GM15510 (cell line): ENCODE data around the gene ATP6V0A1.
"Not testable (repeated sequence)": the region's sequence is repeated elsewhere in the genome, so short reads cannot be mapped to it uniquely, and the experiment has no call there.

ENCODE experiments used
- POLR2A ChIP-seq: IDR thresholded peaks from 3 replicates; pipeline ENCODE4 v1.6.1; 2011; ENCODE audit warnings: borderline replicate concordance; ENCODE audit not compliant: insufficient read length; ENCODE audit errors: extremely low read depth

ATP6V0A1 gene

DNA sequence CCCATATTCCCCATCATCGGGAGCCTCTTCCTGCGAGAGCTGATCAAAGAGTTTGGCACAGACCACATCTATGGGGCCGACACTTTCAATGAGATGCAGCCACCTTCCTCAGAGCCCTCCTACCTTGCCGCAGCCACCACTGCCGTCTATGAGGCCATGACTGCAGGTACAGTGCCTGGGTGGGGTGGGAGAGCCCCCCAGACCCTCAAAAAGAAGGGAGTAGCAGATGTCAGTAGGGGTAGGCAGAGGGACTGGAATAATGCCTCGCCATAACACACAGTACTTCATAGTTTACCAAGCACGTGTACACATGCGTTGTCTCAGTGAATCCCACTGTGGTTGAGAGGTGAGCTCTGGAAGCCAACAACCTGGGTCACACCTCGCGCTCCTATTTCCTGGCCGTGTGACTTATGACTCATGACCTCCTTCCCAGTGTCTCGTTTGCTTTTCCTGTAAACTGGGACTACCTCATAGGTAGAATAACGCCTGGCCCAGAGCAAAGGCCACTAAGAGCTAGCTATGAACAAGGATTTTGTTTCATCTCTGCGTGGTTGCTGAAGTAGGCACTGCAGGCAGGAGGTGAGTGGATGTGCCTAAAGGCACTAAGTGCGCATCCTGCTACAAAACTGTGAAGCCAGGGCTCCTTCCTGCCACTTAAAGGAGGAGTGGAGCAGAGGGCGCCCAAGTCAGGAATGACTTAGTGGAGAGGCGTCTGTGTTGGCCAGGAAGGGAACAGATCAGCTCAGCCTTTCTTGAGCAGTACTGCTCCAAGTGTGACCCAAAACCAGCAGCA is 82.6 kb downstream of the ATP6V0A1 start:
- peak; percentile 9 for TF ChIP-seq POLR2A

DNA sequence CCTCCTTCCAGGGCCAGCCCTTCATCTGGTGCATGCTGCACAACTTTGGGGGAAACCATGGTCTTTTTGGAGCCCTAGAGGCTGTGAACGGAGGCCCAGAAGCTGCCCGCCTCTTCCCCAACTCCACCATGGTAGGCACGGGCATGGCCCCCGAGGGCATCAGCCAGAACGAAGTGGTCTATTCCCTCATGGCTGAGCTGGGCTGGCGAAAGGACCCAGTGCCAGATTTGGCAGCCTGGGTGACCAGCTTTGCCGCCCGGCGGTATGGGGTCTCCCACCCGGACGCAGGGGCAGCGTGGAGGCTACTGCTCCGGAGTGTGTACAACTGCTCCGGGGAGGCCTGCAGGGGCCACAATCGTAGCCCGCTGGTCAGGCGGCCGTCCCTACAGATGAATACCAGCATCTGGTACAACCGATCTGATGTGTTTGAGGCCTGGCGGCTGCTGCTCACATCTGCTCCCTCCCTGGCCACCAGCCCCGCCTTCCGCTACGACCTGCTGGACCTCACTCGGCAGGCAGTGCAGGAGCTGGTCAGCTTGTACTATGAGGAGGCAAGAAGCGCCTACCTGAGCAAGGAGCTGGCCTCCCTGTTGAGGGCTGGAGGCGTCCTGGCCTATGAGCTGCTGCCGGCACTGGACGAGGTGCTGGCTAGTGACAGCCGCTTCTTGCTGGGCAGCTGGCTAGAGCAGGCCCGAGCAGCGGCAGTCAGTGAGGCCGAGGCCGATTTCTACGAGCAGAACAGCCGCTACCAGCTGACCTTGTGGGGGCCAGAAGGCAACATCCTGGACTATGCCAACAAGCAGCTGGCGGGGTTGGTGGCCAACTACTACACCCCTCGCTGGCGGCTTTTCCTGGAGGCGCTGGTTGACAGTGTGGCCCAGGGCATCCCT is 84.8 kb downstream of the ATP6V0A1 start:
- no peak for TF ChIP-seq POLR2A

DNA sequence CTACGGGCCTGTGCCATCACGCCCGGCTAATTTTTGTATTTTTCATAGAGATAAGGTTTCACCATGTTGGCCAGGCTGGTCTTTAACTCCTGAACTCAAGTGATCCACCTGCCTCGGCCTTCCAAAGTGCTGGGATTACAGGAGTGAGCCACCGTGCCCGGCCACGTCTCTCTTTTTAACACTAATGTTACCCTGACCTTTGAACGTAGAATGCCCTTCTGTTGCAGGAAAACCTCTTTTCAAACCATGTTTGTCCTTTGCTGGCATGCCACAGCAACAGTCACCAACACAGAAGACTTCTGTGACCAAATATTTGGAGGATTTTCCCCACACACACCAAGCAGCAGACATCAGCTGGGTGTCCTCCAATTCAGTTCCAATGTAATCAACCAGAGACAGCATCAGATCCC is 86.2 kb downstream of the ATP6V0A1 start:
- no peak for TF ChIP-seq POLR2A

DNA sequence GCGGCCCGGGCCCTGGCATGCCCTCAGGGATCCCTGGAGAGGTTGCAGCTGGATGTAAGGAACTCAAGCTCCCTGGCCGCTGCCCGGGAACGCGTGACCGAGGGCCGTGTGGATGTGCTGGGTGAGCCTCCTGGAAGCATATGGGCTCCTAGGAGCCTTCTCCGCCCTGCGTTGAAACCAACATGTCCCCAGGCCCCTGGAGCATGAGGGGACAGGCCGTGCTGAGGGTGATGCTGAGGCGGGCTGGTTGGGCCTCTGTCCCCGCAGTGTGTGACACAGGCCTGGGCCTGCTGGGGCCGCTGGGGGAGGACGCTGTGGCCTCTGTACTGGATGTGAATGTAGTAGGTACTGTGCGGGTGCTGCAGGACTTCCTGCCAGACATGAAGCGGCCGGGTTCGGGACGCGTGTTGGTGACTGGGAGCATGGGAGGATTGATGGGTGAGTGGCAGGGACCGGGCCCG is 88.4 kb downstream of the ATP6V0A1 start:
- no peak for TF ChIP-seq POLR2A

DNA sequence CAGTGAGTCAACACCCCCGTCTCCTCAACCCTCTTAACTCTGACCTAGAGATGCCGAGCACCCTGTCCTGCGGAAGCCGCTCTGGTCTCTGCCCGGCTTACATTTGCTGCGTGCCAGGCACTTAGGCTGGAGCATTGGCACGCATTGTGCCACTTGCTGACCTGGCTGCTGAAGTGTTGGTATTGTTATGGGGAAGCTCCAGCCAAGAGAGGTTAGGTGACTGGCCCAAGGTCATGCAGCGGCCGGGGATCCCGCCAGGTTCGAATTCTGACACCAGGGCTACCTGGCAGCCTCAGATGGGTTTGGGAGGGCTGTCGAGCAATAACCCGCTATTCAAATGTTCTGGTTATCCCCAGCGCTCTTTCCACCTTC is 89.0 kb downstream of the ATP6V0A1 start:
- TF ChIP-seq POLR2A, result no peak

DNA sequence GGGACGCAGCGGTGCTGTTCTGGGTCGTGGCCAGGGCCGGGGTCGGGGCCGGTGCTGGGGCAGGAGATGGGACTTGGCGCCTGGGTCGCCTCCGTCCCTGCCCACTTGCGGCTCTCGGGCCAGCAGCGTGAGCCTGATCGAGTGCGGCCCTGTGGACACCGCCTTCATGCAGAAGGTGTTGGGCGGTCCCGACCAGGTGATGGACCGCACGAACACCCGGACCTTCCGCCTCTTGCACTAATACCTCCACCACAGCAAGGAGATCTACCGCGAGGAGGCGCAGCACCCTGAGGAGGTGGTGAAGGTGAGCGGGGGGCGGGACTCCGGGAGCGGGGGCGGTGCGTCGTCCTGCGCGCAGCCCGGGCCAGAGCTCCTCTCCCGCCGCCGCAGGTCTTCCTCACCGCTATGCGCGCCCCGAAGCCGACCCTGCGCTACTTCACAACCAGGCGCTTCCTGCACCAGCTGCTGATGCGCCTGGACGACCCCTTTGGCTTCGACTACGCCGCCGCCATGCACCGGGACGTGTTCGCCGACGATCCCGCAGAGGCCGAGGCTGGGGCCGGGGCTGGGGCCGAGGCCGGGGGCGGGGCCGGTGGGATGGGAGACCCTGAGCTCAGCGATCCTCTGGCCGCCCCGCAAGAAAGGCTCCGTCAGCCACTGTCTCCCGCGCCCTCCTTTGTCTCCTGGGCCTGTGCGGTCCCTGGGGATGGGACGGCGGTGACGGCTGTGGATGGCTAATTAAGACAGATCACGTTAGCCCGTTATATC is 89.6 kb downstream of the ATP6V0A1 start:
- peak; percentile 28 for TF ChIP-seq POLR2A

DNA sequence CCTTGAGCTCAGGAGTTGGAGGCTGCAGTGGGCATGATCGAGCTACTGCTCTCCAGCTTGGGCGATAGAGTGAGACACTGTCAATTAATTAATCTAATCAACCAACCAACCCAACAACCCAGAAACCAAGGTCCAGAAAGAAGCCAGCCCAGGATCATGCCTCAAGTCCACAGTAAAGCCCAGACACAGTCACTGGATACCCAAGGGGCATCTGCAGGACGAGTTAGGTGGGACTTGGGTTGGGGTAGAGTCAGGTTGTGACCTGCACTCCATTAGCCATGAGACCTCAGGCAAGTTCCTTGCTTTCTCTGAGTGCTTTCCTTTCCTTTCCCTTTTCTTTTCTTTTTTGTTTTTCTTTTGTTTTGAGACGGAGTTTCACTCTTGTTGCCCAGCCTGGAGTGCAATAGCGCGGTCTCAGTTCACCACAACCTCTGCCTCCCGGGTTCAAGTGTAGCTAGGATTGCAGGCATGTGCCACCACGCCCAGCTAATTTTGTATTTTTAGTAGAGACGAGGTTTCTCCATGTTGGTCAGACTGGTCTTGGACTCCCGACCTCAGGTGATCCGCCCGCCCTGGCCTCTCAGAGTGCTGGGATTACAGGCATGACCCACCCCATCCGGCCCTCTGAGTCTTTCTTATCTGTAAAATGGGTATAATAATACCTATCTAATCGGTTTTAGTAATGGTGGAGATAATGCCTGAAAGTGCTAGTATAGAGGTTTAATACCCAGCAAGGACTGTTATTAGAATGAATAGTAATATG is 90.5 kb downstream of the ATP6V0A1 start:
- TF ChIP-seq POLR2A, result no peak

DNA sequence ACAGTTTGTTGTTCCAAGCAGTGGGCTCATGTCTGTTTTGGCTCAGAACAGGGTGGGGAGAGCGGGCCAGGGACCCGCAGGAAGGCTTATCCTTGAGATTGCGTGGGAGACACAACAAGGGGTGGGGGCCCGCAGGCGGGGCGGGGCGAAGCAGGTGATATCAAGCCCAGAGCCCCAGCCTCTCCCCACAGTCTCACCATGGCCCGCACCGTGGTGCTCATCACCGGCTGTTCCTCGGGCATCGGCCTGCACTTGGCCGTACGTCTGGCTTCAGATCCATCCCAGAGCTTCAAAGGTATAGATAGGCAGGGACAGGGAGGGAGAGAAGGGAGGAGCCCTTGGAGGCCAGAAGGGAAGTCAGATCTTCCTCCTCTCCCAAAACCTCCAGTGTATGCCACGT is 94.1 kb downstream of the ATP6V0A1 start, which contains the start of gene HSD17B1:
Gene HSD17B1, plus strand, starts transcription at position 188 of the 400 bp plus-strand sequence. Its CDS starts 11 bp downstream, at position 199.
- not testable (repeated sequence) for TF ChIP-seq POLR2A

DNA sequence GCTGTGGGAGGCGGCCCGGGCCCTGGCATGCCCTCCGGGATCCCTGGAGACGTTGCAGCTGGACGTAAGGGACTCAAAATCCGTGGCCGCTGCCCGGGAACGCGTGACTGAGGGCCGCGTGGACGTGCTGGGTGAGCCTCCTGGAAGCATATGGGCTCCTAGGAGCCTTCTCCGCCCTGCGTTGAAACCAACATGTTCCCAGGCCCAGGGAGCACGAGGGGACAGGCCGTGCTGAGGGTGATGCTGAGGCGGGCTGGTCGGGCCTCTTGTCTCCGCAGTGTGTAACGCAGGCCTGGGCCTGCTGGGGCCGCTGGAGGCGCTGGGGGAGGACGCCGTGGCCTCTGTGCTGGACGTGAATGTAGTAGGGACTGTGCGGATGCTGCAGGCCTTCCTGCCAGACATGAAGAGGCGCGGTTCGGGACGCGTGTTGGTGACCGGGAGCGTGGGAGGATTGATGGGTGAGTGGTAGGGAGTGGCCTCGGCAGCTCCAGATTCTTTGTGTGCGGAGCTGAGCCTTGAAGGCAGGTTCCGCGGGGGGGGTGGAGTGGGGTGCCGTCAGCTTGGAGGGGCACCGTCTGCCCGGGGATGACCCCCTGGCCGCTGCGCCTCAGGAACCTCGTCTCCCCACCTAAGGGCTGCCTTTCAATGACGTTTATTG is 94.6 kb downstream of the ATP6V0A1 start:
- no peak for TF ChIP-seq POLR2A

DNA sequence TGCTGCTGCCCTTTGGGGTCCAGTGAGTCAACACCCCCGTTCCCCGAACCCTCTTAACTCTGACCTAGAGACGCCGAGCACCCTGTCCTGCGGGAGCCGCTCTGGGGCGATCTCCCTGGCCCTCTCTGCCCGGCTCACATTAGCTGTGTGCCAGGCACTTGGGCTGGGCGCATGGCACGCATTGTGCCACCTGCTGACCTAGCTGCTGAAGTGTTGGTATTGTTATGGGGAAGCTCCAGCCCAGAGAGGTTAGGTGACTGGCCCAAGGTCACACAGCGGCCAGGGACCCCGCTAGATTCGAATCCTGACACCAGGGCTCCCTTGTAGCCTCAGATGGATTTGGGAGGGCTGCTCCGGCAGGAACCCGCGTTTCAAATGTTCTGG is 95.2 kb downstream of the ATP6V0A1 start:
- TF ChIP-seq POLR2A, result no peak

DNA sequence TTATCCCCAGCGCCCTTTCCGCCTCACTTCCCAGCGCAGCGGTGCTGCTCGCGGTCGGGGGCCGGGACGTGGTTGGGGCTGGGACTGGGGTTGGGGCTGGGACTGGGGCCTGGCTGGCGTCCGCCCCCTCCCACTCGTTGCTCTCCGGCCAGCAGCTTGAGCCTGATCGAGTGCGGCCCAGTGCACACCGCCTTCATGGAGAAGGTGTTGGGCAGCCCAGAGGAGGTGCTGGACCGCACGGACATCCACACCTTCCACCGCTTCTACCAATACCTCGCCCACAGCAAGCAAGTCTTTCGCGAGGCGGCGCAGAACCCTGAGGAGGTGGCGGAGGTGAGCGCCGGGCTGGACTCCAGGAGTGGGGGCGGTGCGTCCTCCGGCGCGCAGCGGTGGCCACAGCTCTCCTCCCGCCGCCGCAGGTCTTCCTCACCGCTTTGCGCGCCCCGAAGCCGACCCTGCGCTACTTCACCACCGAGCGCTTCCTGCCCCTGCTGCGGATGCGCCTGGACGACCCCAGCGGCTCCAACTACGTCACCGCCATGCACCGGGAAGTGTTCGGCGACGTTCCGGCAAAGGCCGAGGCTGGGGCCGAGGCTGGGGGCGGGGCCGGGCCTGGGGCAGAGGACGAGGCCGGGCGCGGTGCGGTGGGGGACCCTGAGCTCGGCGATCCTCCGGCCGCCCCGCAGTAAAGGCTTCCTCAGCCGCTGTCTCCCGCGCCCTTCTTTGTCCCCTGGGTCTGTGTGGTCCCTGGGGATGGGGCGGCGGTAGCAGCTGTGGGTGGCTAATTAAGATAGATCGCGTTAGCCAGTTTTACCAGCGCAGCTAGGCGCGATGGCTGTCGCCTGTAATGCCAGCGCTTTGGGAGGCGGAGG is 95.8 kb downstream of the ATP6V0A1 start:
- TF ChIP-seq POLR2A, result peak; percentile 85

DNA sequence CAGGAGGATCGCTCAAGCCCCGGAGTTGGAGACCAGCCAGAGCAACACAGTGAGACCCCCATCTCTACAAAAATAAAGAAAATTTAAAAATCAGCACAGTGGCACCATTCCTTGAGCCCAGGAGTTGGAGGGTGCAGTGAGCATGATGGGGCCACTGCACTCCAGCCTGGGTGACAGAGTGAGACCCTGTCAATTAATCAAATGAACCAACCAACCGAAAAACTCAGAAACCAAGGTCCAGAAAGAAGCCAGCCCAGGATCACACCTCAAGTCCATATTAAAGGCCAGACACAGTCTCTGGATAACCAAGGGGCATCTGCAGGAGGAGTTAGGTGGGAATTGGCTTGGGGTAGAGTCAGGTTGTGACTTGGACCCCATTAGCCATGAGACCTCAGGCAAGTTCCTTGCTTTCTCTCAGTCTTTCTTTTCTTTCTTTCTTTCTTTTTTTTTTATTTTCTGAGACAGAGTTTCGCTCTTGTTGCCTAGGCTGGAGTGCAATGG is 96.5 kb downstream of the ATP6V0A1 start:
- TF ChIP-seq POLR2A, result no peak
